GM18517 (cell line): ENCODE measurements around the gene MME.
"Not testable (repeated sequence)": the region's sequence is repeated elsewhere in the genome, so short reads cannot be mapped to it uniquely, and the experiment has no call there.

Experiments
- ATAC-seq: cut with Tn5 transposase; IDR thresholded peaks from one replicate; pipeline ENCODE4 v1.9.1; 2021; ENCODE audit warnings: mild to moderate bottlenecking, moderate library complexity; ENCODE audit not compliant: unreplicated experiment

The MME gene

DNA sequence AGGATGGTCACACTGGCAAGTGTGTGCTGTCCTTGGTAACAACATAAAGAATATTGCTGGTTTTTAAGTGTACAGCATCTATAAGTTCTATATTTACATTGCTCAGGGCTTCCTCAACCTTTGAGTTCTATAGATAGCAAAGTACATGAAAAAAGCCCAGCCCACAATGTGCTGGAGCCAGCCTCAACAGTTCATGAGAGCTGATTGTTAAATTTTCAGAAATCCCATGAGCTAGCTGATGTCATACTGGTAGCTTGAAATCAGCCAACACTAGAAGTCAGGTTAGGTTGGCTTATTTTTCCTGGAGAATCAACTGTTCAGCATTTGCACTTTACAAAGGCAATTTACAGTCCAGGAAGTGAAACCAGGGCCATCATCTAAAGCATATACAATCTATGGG, 110.6 kb downstream of the MME start:
- no peak for ATAC-seq

DNA sequence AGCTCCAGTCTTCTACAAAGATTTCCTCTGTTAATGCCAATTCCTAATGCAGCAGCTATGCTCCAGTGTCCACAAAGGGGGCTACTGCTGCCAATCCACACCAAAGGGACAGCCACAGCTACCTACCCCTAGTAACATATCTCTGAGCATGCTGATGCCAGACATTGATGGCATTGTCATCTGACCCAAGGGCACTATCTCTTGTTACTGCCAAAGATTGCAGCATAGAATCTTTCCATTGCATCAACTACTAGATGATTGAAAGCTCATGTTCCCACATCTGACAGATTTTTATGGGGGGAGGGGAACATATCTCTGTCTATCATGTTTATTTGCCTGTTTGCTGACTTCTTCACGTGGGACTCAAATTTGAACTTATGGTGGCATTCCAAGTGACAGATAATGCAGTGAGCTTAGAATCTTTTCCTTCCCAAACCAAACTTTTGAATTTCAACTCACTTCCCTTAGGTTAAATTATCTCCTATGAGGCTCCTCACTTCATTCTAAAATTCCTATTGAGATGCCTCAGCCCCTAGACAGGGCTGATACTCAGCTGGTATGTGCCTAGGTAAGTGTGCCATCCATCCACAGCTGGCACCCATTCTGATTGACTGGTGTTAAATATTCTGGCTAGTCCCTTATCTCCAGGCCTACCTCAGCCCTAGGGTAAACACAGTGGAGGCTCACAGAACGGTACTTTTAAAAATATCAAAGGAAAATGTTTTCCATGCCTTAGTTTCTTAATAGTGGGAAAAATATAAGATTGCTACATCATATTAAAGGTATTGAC, 113.0 kb downstream of the MME start:
- ATAC-seq = no peak

- ATAC-seq = no peak
Observed at GRCh38 chr3:155193868-155194267, 113.7 kb downstream of the MME start.

GRCh38 chr3:155194973-155195957, 115.1 kb downstream of the MME start:
- no peak for ATAC-seq

- ATAC-seq = no peak
Observed at GRCh38 chr3:155196131-155197021, 116.3 kb downstream of the MME start.

DNA sequence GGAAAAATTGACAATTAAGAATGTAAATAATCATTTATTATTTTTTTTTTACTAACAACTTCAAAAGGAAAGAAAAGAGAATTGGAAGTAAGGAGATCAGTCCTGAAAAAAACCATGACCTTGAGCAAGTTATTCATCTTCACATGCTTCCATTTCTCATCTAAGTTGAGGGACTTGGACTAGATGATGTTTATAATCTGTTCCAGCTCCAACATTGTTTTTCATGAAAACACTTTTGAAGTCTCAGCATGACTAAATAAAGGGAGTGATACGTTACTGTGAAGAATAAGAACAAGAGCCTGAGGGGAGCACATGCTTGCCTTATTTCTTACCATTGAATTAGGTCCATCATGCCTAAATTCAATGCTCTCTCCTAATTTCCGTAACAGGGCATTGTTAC, 117.7 kb downstream of the MME start:
- no peak for ATAC-seq

- ATAC-seq = no peak
Observed at GRCh38 chr3:155202626-155203025, 122.5 kb downstream of the MME start.

DNA sequence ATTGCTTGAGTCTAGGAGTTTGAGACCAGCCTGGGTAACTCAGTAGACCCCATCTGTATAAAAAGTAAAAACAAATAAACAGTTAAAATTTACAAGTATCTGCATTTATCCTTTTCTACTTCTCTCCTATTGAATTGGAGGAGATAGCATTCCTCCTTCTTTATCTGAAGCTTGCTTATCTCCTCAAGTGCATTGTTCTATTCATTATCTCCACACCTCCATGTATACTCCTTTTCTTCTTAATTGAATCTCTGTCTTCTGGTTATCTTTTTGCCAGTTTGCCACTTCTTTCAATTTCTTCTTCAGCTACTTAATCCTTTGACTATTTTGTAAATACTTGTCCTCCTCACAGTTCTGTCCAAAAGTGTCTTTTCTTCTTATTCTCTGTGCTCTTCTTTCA, 124.7 kb downstream of the MME start:
- ATAC-seq = no peak

DNA sequence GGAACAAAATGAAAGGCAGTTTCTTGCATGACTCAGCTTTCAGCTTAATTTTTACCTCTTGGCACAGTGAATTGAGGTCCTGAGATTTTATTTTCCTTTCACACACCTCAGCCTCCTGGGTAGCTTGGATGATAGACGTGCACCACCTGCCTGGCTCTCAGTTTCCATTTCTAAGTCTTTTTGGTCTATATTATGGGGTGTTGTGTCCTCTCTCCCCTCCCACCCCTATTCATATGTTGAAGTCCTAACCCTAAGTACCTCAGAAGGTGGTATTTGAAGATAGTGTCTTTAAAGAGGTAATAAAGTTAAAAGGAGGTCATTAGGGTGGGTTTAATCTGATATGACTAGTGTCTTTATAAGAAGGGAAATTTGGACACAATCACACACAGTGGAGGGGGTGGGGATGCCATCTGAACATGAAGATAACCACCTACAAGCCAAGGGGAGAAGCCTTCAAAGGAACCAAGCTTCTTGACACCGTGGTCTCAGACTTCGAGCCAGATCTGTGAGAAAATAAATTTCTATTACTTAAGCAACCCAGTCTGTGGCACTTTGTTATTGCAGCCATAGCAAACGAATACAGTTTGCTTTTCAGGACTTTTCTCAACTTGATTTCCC, 128.2 kb downstream of the MME start:
- no peak for ATAC-seq

GRCh38 chr3:155210736-155211135, 130.6 kb downstream of the MME start:
- ATAC-seq = no peak

GRCh38 chr3:155211266-155211665, 131.1 kb downstream of the MME start:
- no peak for ATAC-seq

DNA sequence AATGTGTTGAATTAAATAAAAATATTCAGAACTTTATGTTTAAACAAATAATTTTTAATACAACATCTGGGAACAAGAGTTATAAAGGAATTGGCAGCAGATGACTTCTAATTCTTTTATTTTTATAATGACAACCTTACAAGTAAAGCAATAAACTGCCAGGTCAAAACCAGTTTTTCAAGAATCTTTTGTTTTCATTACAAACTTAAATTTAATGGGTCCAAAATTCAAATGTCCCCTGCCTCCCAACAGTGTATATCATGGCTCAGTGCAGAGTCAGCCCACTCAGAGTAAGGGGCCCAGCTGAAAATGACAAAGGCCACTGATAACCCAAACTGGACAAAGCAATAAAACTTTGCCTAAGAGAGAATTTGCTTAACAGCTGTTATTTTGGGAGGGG, 131.8 kb downstream of the MME start:
- no peak for ATAC-seq

- ATAC-seq = not testable (repeated sequence)
Observed at GRCh38 chr3:155216007-155216406, 135.9 kb downstream of the MME start.

DNA sequence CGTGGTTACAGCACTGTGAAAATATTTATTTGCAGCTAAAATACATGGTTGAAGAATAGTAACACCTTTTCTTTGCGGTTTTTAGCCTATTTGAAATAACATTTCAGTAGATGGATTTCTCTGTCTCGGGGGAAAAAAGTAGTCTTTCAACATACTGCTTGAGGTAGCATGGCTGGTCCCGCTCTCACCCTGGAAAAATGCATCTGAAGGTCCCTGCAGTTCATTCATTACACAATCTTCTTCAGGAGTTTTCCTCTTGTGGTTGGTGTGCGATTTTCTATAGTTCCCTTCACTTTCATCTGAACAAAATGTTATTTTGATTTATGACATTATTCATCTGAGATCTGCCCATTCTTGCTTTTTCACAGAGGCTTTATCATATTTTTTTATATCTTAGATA, 137.5 kb downstream of the MME start:
- ATAC-seq = no peak

DNA sequence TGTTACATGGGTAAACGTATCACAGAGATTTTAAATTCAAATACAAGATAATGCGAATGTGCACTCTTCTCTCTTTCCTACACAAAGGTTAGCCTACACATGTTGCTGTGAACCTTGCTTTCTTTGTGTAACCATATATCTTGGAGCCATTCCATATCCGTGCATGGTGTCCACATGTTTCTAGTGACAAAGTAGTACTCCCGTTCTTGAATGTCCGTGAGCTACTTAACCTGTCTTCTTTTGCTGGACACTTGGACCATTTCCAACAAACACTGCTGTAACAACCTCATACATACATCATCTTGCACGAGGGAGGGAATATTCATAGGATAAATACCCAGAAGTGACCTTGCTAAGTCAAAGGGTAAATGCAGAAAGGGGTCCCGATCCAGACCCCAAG, 138.3 kb downstream of the MME start:
- no peak for ATAC-seq

DNA sequence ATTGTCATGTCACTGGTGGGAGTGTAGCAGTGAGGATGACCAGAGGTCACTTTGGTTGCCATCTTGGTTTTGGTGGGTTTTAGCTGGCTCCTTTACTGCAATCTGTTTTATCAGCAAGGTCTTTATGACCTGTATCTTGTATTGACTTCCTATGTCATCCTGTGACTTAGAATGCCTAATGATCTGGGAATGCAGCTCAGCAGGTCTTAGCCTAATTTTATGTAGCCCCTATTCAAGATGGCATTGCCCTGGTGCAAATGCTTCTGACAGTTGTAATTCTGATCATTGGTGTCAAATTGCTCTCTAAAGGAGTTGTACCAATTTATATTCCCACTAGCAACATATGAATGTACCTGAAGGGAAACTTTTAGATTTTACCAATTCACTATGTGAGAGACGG, 139.0 kb downstream of the MME start:
- no peak for ATAC-seq

GRCh38 chr3:155225417-155225816, 145.3 kb downstream of the MME start:
- ATAC-seq = no peak

DNA sequence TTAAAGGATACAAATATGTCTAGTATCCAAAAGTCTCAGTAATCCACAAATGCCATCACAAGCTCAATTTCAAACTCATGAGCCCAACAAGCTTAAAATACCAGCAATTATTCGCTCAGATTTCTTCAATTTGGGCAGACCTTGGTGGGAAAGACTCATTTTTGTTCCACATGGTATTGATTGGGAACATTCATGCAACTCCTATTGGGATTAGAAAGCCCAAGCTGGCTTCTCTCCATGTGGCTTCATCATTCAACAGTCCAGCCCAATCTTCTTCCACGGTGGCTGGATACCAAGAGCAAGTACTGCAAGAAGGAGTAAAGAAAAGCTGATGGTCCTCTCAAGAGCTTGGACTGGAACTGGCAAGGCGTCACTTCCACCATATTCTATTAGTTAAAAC, 147.0 kb downstream of the MME start:
- ATAC-seq = no peak

DNA sequence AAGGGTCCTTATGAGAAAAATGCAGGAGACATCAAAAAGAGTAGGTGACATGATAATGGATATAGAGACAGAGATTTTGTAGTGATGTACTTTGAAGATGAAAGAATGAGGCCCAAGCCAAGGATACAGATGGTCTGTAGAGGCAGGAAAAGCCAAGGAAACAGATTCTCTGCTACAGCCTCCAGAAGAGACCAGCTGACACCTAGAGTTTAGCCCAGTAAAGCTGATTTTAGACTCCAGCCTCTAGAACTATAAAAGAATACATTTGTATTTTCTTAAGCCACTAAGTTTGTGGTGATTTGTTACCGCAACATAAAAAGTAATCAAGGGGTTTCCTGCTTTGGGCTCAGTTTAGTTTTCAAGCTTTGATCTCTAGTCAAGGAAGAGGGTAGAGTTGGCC, 148.6 kb downstream of the MME start:
- no peak for ATAC-seq

DNA sequence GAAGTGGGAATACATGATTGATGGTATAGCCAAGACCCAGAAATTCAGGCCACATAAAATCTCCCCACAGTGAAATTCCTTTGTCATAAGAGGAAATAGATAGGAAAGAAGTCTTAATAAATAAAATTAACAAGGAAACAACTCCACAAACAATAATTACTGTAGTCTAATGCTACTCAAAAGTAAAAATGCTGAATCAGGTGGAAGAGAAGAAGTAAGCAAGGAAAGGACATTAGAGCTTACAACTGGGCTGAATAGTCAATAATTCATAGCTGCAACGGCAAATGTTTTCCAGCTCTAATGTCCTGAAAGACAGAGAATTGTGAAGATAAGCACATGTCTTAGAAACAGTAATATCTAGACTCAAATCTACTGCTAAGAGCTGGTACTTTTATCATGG, 149.0 kb downstream of the MME start:
- ATAC-seq = no peak

DNA sequence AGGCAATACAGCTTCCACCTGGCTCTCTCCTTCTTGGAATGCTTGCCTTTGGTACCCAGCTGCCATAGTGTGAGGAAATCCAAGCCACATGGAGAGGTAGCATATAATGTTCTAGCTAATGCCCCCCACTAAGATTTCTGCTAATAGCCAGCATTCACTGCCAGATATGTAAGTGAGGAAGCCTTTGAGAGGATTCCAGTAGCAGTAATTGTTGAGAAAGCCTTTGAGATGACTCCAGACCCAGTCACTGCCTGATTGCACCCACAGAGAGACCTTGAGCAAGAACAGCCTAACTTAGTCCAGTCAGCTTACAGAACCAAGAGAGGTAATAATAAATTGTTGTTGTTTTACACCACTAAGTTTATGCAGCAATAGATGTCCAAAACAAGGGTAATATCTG, 150.3 kb downstream of the MME start:
- ATAC-seq = no peak
